OCI-LY1 (cell line): ENCODE data around the gene DUS2.
"Not testable (repeated sequence)": the region's sequence is repeated elsewhere in the genome, so short reads cannot be mapped to it uniquely, and the experiment has no call there.

Experiments
- H2AFZ ChIP-seq: fragments of 200-600 bp; sonication (generic), shearing (Covaris generic); 2 replicates; pipeline ENCODE4 v1.6.0; 2014; ENCODE audit warnings: antibody characterized with exemption, mild to moderate bottlenecking, low read length
- H3F3A ChIP-seq: fragments of 200-600 bp; sonication (generic), shearing (Covaris generic); 2 replicates; pipeline ENCODE4 v1.6.0; 2014; ENCODE audit warnings: mild to moderate bottlenecking, antibody characterized with exemption, low read length, moderate library complexity; ENCODE audit not compliant: insufficient read depth
- H3K27ac ChIP-seq: fragments of 200-600 bp; sonication (generic); 2 replicates; pipeline ENCODE4 v1.5.1; 2014; ENCODE audit warnings: low read length, mixed run types, mild to moderate bottlenecking, low read depth; ENCODE audit not compliant: poor library complexity, severe bottlenecking
- H3K27me3 ChIP-seq: fragments of 200-600 bp; sonication (generic); 2 replicates; pipeline ENCODE4 v1.6.0; 2014; ENCODE audit warnings: antibody characterized with exemption, mild to moderate bottlenecking, low read length, moderate library complexity; ENCODE audit not compliant: insufficient read depth
- H3K36me3 ChIP-seq: fragments of 200-600 bp; sonication (generic); 2 replicates; pipeline ENCODE4 v1.6.1; 2014; ENCODE audit warnings: mild to moderate bottlenecking, antibody characterized with exemption, low read length, moderate library complexity, mixed read lengths; ENCODE audit not compliant: insufficient read depth
- H3K4me1 ChIP-seq: fragments of 200-600 bp; sonication (generic); 2 replicates; pipeline ENCODE4 v1.5.1; 2014; ENCODE audit warnings: mild to moderate bottlenecking, low read length, moderate library complexity; ENCODE audit not compliant: insufficient read depth, severe bottlenecking
- H3K4me2 ChIP-seq: fragments of 200-600 bp; sonication (generic), shearing (Covaris generic); 2 replicates; pipeline ENCODE4 v1.6.1; 2014; ENCODE audit warnings: low read length
- H3K4me3 ChIP-seq: fragments of 200-600 bp; sonication (generic); 2 replicates; pipeline ENCODE4 v1.5.1; 2014; ENCODE audit warnings: low read length, low read depth, mild to moderate bottlenecking, mixed read lengths; ENCODE audit not compliant: poor library complexity, severe bottlenecking
- H3K79me2 ChIP-seq: fragments of 200-600 bp; shearing (Covaris generic); 2 replicates; pipeline ENCODE4 v1.6.1; 2016; ENCODE audit warnings: mixed run types, low read length, mixed read lengths; ENCODE audit not compliant: insufficient read depth
- H3K9ac ChIP-seq: fragments of 200-600 bp; sonication (generic), shearing (Covaris generic); 2 replicates; pipeline ENCODE4 v1.6.1; 2014; ENCODE audit warnings: mild to moderate bottlenecking, low read length, mixed read lengths
- H3K9me2 ChIP-seq: fragments of 200-600 bp; sonication (generic), shearing (Covaris generic); 2 replicates; pipeline ENCODE4 v1.6.1; 2014; ENCODE audit warnings: low read depth, mild to moderate bottlenecking, low read length, mixed read lengths
- H3K9me3 ChIP-seq: fragments of 200-600 bp; shearing (Covaris generic); 2 replicates; pipeline ENCODE4 v1.6.1; 2014; ENCODE audit warnings: low read length, mixed read lengths
- H4K20me1 ChIP-seq: fragments of 200-600 bp; sonication (generic), shearing (Covaris generic); 2 replicates; pipeline ENCODE4 v1.6.0; 2016; ENCODE audit warnings: mild to moderate bottlenecking, low read length; ENCODE audit not compliant: insufficient read depth
- CTCF ChIP-seq: fragments of 200-600 bp; sonication (generic), shearing (Covaris generic); IDR thresholded peaks from 2 replicates; pipeline ENCODE4 v1.5.1; 2017; ENCODE audit warnings: mild to moderate bottlenecking, antibody characterized with exemption, low read length, moderate library complexity, mixed read lengths
- EZH2 ChIP-seq: fragments of 200-600 bp; sonication (generic), shearing (Covaris generic); IDR thresholded peaks from 2 replicates; pipeline ENCODE4 v1.8.0; 2017; ENCODE audit warnings: borderline replicate concordance, mixed run types, mild to moderate bottlenecking, antibody characterized with exemption, low read length, moderate library complexity, mixed read lengths

Gene DUS2

DNA sequence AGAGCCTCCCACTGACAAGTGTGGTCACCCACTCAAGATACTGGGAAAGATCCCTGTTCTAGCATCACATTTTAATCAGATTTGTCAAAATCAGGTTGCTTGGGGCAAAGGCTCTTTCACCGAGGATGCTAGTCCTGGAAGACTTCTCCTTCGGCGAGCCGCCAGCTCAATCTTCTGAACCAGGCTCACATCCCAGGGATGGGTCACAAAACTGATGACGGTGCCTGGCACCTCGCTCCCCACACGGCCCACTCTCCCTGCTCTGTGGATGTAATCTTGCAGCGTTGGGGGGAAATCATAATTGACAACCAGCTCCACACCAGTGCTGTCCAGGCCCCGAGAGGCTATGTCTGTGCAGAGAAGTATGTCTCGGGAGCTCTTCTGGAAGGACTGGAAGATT lies 1.6 kb upstream of the DUS2 start:
- H3K27me3 ChIP-seq, result no peaks in the 10 kb centered on the region
- no peak overlapping the region for H2AFZ ChIP-seq
- H3F3A ChIP-seq, result no peaks in the 10 kb centered on the region
- peak overlapping the region; percentile 89 for H3K4me3 ChIP-seq
- H3K4me1 ChIP-seq, result peaks cover 24% of the 10 kb centered on the region
- H3K9ac ChIP-seq, result peak overlapping the region; percentile 94; the same call in 1 of the 2 replicates
- no peaks in the 10 kb centered on the region for H3K9me2 ChIP-seq
- peaks cover 13% of the 10 kb centered on the region for H3K79me2 ChIP-seq
- H3K4me2 ChIP-seq, result peak overlapping the region; percentile 82
- H3K9me3 ChIP-seq, result no peaks in the 10 kb centered on the region
- no peak overlapping the region for H3K27ac ChIP-seq
- no peaks in the 10 kb centered on the region for H4K20me1 ChIP-seq
- no peak for TF ChIP-seq EZH2
- no peak for TF ChIP-seq CTCF
- peaks cover 27% of the 10 kb centered on the region for H3K36me3 ChIP-seq

- TF ChIP-seq CTCF (no peak), EZH2 (no peak)
- Histone ChIP-seq H3K4me1 (peaks cover 24% of the 10 kb centered on the region), H3K79me2 (peaks cover 13% of the 10 kb centered on the region), H4K20me1 (no peaks in the 10 kb centered on the region), H3K36me3 (peaks cover 35% of the 10 kb centered on the region), H3K27ac (no peak overlapping the region), H3K9ac (peak overlapping the region; percentile 94), H3F3A (no peaks in the 10 kb centered on the region), H3K27me3 (no peaks in the 10 kb centered on the region), H2AFZ (no peak overlapping the region), H3K4me3 (peak overlapping the region; percentile 89), H3K9me3 (no peaks in the 10 kb centered on the region), H3K4me2 (peak overlapping the region; percentile 82), H3K9me2 (no peaks in the 10 kb centered on the region)
Observed at GRCh38 chr16:68022278-68022727, 781 bp upstream of the DUS2 start.

GRCh38 chr16:68028996-68029395 lies 5.9 kb downstream of the DUS2 start:
- Histone ChIP-seq H3K27me3 (no peaks in the 10 kb centered on the region), H3K9me3 (no peaks in the 10 kb centered on the region), H3K79me2 (peaks cover 6% of the 10 kb centered on the region; the same call in 1 of the 2 replicates), H3K36me3 (peaks cover 49% of the 10 kb centered on the region), H3K4me2 (no peak overlapping the region), H3F3A (no peaks in the 10 kb centered on the region), H3K4me1 (peaks cover 8% of the 10 kb centered on the region), H3K27ac (no peak overlapping the region), H2AFZ (no peak overlapping the region), H3K4me3 (no peak overlapping the region), H4K20me1 (no peaks in the 10 kb centered on the region), H3K9ac (no peak overlapping the region), H3K9me2 (no peaks in the 10 kb centered on the region)
- TF ChIP-seq EZH2, result no peak
- no peak for TF ChIP-seq CTCF

DNA sequence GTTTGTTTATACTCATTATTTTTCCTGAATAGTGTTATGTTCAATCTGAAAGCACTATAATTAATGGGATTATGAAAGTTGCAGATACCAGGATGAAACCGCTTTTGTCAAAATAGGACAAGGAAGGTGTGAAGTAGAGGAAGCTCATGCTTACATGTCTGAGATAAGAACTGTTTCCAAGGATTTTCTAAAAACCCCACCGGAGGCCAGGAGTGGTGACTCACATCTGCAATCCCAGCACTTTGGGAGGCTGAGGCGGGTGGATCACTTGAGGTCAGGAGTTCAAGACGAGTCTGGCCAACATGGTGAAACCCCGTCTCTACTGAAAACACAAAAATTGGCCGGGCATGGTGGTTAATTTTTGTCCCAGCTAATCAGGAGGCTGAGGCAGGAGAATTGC lies 7.0 kb downstream of the DUS2 start:
- not testable (repeated sequence) for H3K27ac ChIP-seq, H4K20me1 ChIP-seq, H3F3A ChIP-seq, H3K27me3 ChIP-seq, H2AFZ ChIP-seq, H3K4me2 ChIP-seq, H3K79me2 ChIP-seq, H3K9me2 ChIP-seq, H3K4me1 ChIP-seq, H3K9me3 ChIP-seq, H3K9ac ChIP-seq, H3K4me3 ChIP-seq
- peaks cover 49% of the 10 kb centered on the region for H3K36me3 ChIP-seq
